Mammary epithelial cell (primary cell): Measurements from ENCODE around the gene KLHL29.

Experiments
- EZH2 ChIP-seq: IDR thresholded peaks from 2 replicates; pipeline ENCODE4 v1.6.1; 2012; ENCODE audit warnings: low read length, inconsistent platforms, borderline replicate concordance
- TF ChIP-seq, protein P1 (sequence below), 2 donors: IDR thresholded peaks in 1 of 2; conservative IDR thresholded peaks in 1 of 2; 2 replicates each; pipeline ENCODE4 v1.5.1; 2011 to 2012; ENCODE audit warnings: inconsistent platforms in 2 of 2, low read length in 2 of 2, mild to moderate bottlenecking in 2 of 2, control low read depth in 1 of 2, low read depth in 1 of 2; ENCODE audit not compliant: insufficient read depth in 1 of 2; ENCODE audit errors: extremely low read depth in 1 of 2

DNA sequence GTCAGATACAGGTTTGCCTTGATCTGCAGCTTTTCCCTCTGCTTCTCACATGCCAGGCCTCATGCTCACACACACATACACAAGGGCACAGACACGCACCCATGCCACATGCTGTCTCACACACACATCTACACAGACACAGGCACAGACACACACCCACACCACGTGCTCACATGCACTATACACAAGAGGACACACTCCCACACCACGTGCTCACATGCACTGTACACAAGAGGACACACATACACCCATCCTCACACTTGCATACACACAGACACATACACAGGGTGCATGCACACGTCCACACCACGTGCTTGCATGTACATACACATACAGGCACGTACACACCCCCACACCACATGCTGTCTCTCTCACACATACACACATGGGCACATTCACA, 288.1 kb downstream of the KLHL29 start:
- TF ChIP-seq, protein P1, sequence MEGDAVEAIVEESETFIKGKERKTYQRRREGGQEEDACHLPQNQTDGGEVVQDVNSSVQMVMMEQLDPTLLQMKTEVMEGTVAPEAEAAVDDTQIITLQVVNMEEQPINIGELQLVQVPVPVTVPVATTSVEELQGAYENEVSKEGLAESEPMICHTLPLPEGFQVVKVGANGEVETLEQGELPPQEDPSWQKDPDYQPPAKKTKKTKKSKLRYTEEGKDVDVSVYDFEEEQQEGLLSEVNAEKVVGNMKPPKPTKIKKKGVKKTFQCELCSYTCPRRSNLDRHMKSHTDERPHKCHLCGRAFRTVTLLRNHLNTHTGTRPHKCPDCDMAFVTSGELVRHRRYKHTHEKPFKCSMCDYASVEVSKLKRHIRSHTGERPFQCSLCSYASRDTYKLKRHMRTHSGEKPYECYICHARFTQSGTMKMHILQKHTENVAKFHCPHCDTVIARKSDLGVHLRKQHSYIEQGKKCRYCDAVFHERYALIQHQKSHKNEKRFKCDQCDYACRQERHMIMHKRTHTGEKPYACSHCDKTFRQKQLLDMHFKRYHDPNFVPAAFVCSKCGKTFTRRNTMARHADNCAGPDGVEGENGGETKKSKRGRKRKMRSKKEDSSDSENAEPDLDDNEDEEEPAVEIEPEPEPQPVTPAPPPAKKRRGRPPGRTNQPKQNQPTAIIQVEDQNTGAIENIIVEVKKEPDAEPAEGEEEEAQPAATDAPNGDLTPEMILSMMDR (conservative IDR thresholded peaks at IDR 0.05 in 1 of 2, IDR thresholded peaks at IDR 0.05 in 1 of 2; ENCODE audit: extremely low read depth in 1 of 2, insufficient read depth in 1 of 2, low read depth in 1 of 2, low read length in 2 of 2): no peak
- no peak for TF ChIP-seq EZH2
